NCI-H510A (cell line): ENCODE data around the gene FAM3B.
A peak's percentile ranks its signal among the peaks of the same experiment; 100 is the strongest.

ENCODE experiments used
- DNase-seq: peaks from one replicate; lab custom pipeline; 2025; lab: John Stamatoyannopoulos, UW

FAM3B gene

GRCh38 chr21:41319273-41319672 lies 2.7 kb downstream of the FAM3B start:
- no peak for DNase-seq

DNA sequence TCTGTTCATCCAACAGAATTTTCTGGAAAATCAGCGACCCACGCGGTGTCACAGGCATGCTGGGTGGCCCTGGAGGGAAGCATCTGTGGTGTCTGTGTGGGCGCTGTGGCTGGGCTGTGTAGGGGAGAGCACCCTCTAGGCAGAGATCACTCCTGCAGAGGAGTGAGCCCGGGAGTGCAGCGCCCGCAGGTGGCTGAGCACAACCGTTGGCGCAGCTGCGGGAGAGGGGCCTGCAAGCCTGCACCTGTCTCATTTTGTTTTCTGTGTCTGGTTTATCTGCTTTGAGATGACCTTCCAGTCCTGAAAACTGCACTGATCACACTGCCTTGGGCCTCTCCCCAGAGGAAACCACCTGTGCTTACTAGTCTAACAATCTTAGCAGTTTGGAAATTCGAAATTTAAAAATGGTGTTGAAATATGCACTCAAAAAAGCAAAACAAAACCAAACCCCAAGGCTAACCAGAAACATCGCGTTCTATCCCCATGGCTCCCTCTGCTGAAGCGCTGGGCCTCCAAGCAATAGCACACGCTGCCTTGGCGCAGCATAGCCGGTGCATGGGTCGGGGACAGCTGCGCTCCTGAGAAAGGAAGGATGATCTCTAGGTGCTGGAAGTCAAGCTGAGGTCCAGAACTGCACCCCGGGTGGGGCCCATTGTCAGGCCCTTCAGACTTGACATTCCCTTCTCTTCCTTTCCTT lies 4.8 kb downstream of the FAM3B start:
- peak; percentile 80 for DNase-seq

- DNase-seq, result peak; percentile 58
These were observed 5.4 kb downstream of the FAM3B start for GRCh38 chr21:41321908-41322495.

DNA sequence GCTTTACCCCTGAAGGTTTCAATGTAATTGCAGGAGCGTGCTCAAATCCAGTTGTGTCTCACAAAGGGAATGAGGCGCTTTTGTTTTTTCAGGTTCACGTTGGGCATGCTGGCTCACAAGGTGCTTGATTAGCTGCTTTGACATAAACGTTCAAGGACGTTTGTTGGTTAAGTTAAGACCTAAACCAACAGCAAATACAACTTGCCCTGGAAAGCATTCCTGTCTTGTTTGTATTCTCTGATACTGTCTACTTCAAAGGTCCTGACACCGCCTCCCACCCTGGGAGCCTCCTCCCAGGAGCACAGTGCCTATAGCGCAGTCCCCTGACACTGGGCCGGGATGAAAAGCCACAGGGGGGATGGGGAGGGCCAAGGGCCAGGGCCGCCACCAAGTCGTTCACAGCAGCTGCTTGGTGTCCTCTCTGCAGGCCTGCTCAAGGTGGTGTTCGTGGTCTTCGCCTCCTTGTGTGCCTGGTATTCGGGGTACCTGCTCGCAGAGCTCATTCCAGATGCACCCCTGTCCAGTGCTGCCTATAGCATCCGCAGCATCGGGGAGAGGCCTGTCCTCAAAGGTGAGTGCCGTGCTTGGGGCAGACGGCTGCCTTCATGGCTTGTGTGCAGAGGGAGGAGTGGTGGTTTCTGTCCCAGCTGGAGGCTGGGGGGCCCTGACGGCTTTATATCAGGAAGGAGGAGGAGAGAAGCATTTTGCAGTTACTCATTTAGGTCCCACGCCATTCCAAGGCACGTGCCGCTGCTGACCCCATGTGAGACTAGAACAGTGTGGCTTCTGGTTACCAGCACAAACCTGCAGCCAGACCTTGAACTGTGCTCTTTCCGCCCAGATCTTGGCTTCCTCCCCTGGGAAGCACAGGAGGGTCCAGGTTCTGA lies 6.1 kb downstream of the FAM3B start:
- DNase-seq, result peak; percentile 58

DNA sequence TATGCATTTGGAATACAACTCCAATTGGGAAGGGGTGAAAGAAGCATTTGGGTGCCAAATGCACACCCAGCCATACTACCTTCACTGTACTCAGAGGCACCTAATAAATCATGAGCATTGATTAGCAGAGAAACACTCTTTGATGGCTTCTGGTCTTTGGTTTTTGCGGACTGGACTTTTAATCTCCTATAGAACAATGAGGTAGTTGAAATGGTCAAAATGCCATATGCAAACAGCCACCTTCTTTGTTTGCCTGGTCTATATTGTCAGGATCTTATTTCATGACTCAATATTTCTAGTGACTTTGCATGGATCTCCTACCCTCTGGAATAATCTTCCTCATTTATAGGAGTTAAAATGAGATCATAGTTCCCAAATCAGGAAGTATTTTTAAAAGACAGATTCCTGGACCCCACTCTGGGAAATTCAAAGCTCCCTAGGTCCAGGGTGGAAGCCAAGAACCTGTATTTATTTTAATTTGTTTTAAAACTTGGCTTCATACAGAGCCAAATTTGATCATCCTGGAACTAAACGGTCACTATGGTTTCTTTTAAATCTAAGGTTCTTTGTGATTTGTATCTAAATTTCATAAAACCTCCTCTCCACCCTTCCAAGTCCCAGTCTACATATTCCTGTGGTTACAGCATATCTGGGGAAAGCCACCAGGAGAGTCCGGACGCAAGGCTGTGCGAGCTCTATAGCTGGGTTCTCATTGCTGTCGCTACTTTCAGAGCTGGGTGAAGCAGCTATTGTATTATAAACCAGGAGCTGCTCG lies 8.7 kb downstream of the FAM3B start:
- no peak for DNase-seq

DNA sequence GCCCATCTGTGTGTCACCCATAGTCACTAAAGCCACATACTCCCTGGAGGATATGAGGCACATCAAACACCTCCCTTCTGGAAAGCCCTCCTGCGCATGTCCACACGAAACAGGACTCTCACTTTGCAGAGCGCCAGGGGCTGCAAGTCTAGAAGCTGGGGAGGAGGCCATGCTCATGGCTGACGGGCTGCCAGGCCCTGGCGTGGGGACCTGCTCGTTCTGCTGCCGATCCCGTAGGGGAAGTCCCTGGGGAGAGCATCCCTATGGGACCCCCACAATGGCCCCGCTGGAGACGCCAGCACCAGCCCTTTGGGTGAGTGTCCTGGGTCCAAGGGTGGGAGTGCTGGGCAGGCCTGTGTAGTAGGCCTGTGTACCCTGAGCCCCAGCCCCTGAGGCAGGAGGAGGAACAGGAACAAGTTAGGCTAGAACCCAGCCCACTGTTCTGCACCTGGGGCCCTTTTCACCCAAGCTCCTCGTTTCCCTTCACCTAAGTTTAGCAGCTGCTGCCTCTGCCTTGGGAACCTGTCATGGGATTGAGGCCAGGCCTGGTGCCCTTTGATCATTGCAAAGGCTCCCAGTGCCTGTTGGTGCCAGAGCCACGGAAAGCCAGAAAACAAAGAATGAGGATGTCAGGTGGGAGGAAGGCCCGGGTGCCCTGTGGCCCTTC lies 9.9 kb downstream of the FAM3B start:
- no peak for DNase-seq

- DNase-seq, result no peak
These were observed 11.2 kb downstream of the FAM3B start for GRCh38 chr21:41327753-41328152.

DNA sequence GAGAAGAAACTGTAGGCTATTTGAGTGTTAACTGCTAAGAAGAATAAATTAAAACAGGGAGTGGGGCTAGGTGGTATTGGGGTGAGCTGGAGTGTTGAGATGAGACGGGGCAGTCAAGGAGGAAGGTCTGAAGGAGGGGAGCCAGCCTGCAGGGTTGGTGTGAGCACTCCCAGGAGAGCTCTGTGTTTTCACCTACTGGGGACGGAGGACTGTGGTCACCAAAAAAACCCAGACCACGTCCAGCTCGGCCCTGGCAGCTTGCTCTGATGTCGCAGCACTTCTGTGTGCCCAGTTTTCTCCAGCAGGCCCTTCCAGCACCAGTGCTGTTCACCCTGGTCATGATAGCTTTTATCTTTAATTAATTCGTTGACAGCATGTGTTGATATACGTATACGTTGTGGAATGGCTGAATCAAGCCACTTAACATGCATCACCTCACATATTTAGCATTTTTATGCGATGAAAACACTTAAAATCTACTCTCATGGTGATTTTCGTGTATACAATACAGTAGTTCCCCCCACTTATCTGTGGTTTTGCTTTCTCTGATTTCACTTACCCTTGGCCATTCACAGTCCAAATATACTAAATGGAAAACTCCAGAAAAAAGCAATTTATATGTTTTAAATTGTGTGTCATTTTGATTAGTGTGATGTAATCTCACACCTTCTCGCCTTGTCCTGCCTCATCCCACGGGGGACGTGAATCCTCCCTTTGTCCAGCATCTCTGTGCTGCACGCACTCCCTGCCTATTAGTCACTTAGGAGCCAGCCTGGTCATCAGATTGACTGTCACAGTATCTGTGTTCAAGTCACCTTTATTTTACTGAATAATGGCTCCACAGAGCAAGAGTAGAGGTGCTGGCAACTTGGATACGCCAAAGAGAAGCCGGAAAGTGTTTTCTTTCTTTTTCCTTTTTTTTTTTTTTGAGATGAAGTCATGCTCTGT lies 12.3 kb downstream of the FAM3B start:
- DNase-seq, result no peak

DNA sequence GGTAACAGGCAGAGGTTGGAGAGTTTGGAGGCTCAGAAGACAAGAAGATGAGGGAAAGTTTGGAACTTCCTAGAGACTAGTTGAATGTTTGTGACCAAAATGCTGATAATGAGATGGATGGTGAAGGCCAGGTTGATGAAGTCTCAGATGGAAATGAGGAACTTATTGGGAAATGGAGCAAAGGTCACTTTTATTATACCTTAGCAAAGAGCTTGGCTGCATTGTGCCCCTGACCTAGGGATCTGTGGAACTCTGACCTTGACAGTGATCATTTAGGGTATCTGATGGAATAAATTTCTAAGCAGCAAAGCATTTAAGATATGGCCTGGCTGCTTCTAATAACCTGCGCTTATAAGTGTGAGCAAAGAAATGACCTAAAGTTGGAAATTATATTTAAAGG lies 17.2 kb downstream of the FAM3B start:
- no peak for DNase-seq

GRCh38 chr21:41337515-41337914 lies 20.9 kb downstream of the FAM3B start:
- DNase-seq, result no peak

DNA sequence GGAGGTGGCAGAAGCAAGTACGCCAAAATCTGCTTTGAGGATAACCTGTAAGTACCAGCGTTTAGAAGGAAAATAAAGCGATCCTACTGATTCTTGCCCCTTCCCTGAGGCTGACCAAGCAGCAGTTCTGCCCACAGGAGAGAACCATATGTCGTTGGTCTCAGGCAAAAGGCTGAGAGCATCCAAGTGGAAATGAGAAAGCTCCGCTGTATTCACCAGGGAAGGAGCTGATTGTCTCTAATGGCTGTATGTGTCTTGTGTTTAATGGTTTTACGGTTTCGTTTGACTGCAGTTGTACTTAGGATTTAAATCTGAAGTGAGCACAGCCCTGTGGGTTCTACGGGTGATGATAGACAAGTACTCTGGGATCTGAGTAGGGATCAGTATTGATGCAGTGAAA lies 21.9 kb downstream of the FAM3B start:
- no peak for DNase-seq

- no peak for DNase-seq
These were observed 25.4 kb downstream of the FAM3B start for GRCh38 chr21:41342035-41342434.

DNA sequence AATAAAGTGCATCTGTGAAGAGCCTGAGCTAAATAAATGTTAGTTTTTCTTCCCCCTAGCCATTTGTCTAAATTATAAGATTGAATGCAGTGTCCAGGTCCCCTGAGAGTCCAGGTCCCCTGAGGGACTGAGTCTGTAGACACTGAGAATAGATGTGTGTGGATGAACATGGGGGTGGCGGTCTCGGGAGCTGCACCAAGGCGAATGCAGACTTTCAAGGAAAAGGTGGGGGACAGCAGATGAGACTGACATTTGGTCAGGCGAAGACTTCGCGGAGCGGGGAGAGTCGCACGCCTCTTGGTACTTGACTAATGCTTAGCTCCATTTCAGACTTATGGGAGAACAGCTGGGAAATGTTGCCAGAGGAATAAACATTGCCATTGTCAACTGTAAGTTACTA lies 27.5 kb downstream of the FAM3B start:
- no peak for DNase-seq

DNA sequence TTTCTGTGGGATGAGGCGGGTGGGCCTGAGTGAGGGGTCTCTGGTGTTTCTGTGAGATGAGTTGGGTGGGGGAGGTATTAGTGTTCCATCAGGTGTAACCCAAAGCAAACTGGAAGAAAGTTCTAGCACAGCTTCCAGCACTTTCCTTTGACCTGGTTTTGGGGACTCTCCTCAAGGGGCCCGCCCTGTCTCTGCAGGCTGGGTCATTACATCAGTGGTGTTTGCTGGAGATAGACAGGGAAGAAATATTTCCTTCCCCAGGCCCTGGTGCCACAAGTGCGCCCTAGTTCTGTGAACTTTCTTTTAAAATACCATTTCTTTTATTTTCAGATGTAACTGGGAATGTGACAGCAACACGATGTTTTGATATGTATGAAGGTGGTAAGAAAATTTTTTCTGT lies 28.8 kb downstream of the FAM3B start:
- no peak for DNase-seq

GRCh38 chr21:41345934-41346685 lies 29.5 kb downstream of the FAM3B start:
- no peak for DNase-seq

DNA sequence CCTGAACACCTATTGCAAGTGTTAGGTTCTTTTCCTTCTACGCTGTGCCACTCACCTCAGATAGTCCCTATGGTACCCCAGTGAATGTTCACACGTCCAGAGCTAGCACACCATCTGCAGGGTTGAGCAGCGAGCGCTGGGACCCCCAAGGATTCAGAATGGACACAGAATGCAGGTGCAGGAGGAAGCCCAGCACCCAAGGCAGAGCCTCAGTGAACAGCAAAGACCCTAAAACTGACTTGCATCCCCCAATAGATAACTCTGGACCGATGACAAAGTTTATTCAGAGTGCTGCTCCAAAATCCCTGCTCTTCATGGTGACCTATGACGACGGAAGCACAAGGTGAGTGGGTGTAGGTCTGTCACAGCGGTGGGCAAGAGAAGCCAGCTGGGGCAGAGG lies 30.2 kb downstream of the FAM3B start:
- no peak for DNase-seq

DNA sequence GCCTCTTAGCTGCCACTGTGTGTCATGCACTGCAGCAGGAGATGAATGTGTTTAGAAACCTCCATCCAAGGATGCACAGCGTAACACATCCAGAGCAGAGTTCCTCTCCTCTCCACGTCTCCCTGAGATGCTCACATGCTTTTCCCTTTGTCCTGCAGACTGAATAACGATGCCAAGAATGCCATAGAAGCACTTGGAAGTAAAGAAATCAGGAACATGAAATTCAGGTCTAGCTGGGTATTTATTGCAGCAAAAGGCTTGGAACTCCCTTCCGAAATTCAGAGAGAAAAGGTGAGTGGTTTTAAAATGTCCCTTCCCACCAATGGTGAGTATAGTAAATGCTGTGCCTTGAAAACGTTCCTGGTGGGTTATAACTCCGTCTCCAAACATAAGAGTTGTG lies 31.8 kb downstream of the FAM3B start:
- DNase-seq, result no peak

GRCh38 chr21:41349126-41349525 lies 32.5 kb downstream of the FAM3B start:
- DNase-seq, result no peak

GRCh38 chr21:41349619-41350390 lies 33.2 kb downstream of the FAM3B start:
- DNase-seq, result no peak
